OCI-LY3 (cell line): ENCODE results near the gene FOSL2.
A peak's percentile ranks its signal among the peaks of the same experiment; 100 is the strongest.

ENCODE experiments used
- H2AFZ ChIP-seq: fragments of 200-600, 300-600 bp; shearing (Covaris generic); 2 replicates; pipeline ENCODE4 v1.6.0; 2014; ENCODE audit warnings: antibody characterized with exemption, low read depth, low read length
- H3K27ac ChIP-seq: fragments of 200-600, 300-600 bp; sonication (generic); 2 replicates; pipeline ENCODE4 v1.5.1; 2014; ENCODE audit warnings: mild to moderate bottlenecking, low read length, moderate library complexity, mixed read lengths
- H3K27me3 ChIP-seq: fragments of 200-600, 300-600 bp; sonication (generic); 2 replicates; pipeline ENCODE4 v1.6.1; 2014; ENCODE audit warnings: low read depth, low read length, mixed read lengths
- H3K36me3 ChIP-seq: fragments of 200-600, 300-600 bp; sonication (generic); replicated peaks from 2 replicates; pipeline ENCODE3; 2014; ENCODE audit warnings: low read depth, low read length, mixed read lengths
- H3K4me1 ChIP-seq: fragments of 300-600, 200-600 bp; sonication (generic); 2 replicates; pipeline ENCODE4 v1.6.1; 2014; ENCODE audit warnings: low read length, mixed read lengths
- H3K4me2 ChIP-seq: fragments of 200-600, 300-600 bp; sonication (generic); 2 replicates; pipeline ENCODE4 v1.6.1; 2014; ENCODE audit warnings: low read length, mixed read lengths
- H3K4me3 ChIP-seq: fragments of 300-600, 200-600 bp; sonication (generic); 2 replicates; pipeline ENCODE4 v1.5.1; 2014; ENCODE audit warnings: antibody characterized with exemption, mild to moderate bottlenecking, low read length, moderate library complexity
- H3K79me2 ChIP-seq: fragments of 300-600, 200-600 bp; shearing (Covaris generic); 2 replicates; pipeline ENCODE4 v1.6.1; 2014; ENCODE audit warnings: mild to moderate bottlenecking, low read length, mixed read lengths
- H3K9ac ChIP-seq: fragments of 300-600, 200-600 bp; shearing (Covaris generic); 2 replicates; pipeline ENCODE4 v1.6.0; 2014; ENCODE audit warnings: mild to moderate bottlenecking, low read length, moderate library complexity
- H3K9me3 ChIP-seq: fragments of 200-600, 300-600 bp; shearing (Covaris generic); 2 replicates; pipeline ENCODE4 v1.6.1; 2014; ENCODE audit warnings: low read length, mixed read lengths; ENCODE audit not compliant: insufficient read depth
- H4K20me1 ChIP-seq: fragments of 200-600, 300-600 bp; sonication (generic); 2 replicates; pipeline ENCODE4 v1.6.1; 2016; ENCODE audit warnings: low read length, mixed read lengths; ENCODE audit not compliant: insufficient read depth
- CTCF ChIP-seq: fragments of 200-600, 300-600 bp; sonication (generic); IDR thresholded peaks from 2 replicates; pipeline ENCODE4 v1.5.1; 2014; ENCODE audit warnings: antibody characterized with exemption, low read length, low read depth
- EZH2phosphoT487 ChIP-seq: fragments of 200-600 bp; shearing (Covaris generic); IDR thresholded peaks from 2 replicates; pipeline ENCODE4 v1.6.1; 2018; ENCODE audit warnings: antibody characterized with exemption, mixed run types, low read depth

Gene FOSL2

DNA sequence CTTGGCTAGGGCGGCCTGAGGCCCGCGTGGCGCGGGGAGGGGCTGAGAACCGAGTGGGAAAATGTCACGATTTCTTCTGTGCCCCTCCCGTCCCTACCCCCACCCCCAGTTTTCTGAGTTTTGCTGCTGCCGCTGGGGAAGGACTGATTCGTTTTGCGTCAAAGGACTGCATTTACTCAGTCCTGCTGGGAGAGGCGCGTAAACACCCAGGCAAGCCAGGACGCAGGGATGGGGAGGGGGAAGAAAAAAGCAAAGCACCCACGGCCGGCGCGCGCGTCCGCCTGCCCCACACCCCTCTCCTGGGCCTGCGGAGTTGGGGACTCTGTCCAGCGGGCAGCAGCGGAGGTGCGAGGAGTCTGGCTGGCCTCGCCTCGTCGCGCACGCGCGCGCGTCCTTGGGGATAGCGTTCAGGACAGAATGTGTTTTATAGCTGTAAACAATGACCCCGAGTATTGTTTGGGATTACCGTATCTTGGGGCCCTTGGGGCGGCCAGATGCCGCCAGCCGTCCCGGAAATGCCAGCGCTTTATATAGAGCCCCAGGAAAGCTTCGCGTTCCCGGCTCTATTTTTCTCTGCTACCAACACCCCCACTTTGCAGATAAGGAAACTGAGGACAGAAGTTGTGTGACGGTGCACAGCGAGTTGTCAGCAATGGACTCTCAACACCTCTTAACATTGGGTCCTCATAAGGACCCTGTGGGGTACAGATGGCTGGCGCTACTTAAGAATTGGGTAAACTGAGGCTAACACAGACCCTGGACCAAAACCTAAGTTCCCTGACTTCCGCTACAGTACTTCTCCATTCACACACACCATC lies 1.7 kb upstream of the FOSL2 start:
- Histone ChIP-seq H2AFZ (peak overlapping the region; percentile 59), H3K36me3 (no peaks in the 10 kb centered on the region), H3K27ac (no peak overlapping the region; the same call in 1 of the 2 replicates), H3K4me2 (peak overlapping the region; percentile 97), H4K20me1 (no peaks in the 10 kb centered on the region), H3K27me3 (peaks cover 44% of the 10 kb centered on the region), H3K9ac (peak overlapping the region; percentile 79), H3K4me1 (peaks cover 5% of the 10 kb centered on the region; the same call in 1 of the 2 replicates), H3K79me2 (no peaks in the 10 kb centered on the region), H3K4me3 (peak overlapping the region; percentile 83), H3K9me3 (no peaks in the 10 kb centered on the region)
- TF ChIP-seq EZH2phosphoT487 (no peak), CTCF (no peak)

DNA sequence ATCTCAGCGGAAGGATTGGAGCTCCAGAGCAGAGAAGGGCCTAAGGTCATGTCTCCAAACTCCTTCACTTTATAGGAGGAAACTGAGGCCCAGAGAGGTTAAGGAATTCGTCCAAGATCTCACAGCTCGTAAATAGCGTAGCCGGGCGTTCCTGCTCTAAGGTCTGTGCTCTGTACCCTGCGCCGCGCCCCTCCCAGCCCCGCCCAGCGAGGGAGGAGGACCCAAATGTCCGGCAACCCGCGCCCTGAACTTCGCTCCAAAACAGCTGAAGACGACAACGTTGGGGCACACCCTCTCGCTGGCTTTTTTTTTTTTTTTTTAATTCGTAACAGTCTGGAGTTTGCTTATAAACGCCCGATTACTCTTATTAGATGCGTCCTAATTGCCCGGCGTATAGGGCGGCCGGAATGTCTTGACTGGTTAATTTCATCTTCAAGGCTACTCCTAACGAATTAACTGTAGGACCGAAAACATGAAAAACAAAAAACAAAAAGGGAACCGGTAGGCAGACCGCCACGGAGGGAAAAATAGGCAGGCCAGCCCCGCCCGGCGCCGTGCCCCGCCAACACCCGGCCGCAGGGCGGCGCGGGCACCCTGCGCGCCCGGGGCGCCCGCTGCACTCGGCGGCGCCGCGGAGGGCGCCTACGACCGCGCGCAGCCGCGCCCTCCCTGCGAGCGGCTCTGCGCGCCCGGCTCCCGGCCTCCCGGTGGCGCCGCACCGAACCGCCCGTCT lies 928 bp upstream of the FOSL2 start:
- peak overlapping the region; percentile 97 for H3K4me2 ChIP-seq
- H4K20me1 ChIP-seq = no peaks in the 10 kb centered on the region
- peak overlapping the region; percentile 79 for H3K9ac ChIP-seq
- H3K27ac ChIP-seq = peak overlapping the region; percentile 62
- H3K79me2 ChIP-seq = no peaks in the 10 kb centered on the region
- peaks cover 37% of the 10 kb centered on the region for H3K27me3 ChIP-seq
- H3K36me3 ChIP-seq = no peaks in the 10 kb centered on the region
- peaks cover 5% of the 10 kb centered on the region; the same call in 1 of the 2 replicates for H3K4me1 ChIP-seq
- TF ChIP-seq EZH2phosphoT487 = no peak
- TF ChIP-seq CTCF = peak; percentile 20; the same call in 1 of the 2 replicates
- H3K4me3 ChIP-seq = peak overlapping the region; percentile 83
- peak overlapping the region; percentile 60 for H2AFZ ChIP-seq
- no peaks in the 10 kb centered on the region for H3K9me3 ChIP-seq

DNA sequence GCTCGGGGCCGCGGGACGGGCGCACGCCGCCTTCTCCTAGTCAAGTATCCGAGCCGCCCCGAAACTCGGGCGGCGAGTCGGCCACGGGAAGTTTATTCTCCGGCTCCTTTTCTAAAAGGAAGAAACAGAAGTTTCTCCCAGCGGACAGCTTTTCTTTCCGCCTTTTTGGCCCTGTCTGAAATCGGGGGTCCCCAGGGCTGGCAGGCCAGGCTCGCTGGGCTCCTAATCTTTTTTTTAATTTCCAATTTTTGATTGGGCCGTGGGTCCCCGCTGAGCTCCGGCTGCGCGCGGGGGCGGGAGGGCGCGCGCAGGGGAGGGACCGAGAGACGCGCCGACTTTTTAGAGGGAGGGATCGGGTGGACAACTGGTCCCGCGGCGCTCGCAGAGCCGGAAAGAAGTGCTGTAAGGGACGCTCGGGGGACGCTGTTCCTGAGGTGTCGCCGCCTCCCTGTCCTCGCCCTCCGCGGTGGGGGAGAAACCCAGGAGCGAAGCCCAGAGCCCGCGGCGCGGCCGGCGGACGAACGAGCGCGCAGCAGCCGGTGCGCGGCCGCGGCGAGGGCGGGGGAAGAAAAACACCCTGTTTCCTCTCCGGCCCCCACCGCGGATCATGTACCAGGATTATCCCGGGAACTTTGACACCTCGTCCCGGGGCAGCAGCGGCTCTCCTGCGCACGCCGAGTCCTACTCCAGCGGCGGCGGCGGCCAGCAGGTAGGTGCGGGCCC lies 617 bp downstream of the FOSL2 start:
- peaks cover 29% of the 10 kb centered on the region for H3K27me3 ChIP-seq
- H3K79me2 ChIP-seq = no peaks in the 10 kb centered on the region
- peak overlapping the region; percentile 83 for H3K4me3 ChIP-seq
- H3K27ac ChIP-seq = peak overlapping the region; percentile 62
- TF ChIP-seq EZH2phosphoT487 (no peak), CTCF (no peak)
- H3K9me3 ChIP-seq = no peaks in the 10 kb centered on the region
- peaks cover 5% of the 10 kb centered on the region; the same call in 1 of the 2 replicates for H3K4me1 ChIP-seq
- H3K4me2 ChIP-seq = peak overlapping the region; percentile 97
- H3K9ac ChIP-seq = peak overlapping the region; percentile 79
- H3K36me3 ChIP-seq = no peaks in the 10 kb centered on the region
- peak overlapping the region; percentile 27 for H2AFZ ChIP-seq
- H4K20me1 ChIP-seq = no peaks in the 10 kb centered on the region
